ENCODE results near the gene MICB.

MICB gene

DNA sequence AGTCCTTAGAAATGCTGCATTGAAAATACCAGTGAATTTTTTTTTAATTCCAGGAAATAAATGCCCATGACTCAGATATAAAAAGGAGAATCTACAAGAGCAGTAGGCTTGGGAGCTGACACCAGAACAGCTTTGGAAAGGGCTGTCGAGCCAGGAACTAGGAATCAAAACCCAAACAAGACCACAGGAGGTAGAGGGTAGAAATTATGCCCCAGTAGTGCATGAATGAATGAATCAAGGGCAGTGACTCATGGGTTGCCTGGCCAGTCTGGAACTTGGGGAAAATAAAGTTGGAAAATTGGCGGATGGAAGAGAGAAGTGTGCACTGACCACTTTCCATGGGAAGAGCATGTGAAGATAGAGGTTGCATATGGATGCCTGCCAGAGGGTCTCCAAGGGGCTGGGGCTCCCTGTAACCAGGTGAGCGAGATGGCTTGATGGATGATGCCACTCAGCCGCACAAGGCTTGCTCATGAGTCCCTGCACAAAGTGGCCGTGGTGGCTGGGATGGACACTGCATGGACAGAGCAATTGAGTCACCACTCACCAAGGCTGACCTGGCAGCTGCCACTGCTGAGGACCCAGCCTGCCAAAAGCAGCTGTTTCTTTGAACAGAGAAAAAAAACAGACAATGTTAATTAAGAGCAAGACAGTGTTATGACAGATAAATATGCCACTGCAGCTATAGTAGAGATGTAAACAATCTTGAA, 15.7 kb downstream of the MICB start:
- DNase-seq: no peak

DNA sequence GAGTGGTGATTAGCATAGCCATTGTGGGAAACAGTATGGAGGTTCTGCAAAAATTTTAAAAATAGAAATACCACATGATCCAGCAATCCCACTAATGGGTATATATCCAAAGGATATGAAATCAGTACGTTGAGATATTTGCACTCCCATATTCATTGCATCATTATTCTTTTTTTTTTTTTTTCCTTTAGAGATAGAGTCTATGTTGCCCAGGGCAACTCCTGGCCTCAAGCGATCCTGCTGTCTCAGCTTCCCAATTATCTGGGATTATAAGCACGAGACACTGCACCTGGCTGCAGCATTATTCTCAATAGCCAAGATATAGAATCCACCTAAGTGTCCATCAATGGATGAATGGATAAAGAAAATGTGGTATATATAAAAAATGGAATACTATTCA, 23.9 kb downstream of the MICB start:
- DNase-seq: no peak

DNA sequence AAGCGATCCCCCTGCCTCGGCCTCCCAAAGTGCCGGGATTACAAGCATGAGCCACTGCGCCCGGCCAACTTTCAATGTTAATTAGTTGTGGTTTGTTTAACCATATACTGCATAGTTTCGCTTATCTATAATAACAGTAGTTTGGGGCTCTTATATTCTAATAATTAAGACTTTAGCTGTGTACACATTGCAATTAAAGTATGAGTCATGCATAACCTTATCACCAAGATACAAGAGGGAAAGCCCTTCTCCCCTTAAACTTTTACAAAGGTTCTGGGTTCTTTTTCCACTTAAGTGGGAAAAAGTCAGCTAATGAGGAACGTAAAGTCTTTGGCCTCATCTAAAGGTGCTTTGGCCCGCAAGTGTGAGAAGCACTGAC, 27.6 kb downstream of the MICB start:
- DNase-seq: no peak

DNA sequence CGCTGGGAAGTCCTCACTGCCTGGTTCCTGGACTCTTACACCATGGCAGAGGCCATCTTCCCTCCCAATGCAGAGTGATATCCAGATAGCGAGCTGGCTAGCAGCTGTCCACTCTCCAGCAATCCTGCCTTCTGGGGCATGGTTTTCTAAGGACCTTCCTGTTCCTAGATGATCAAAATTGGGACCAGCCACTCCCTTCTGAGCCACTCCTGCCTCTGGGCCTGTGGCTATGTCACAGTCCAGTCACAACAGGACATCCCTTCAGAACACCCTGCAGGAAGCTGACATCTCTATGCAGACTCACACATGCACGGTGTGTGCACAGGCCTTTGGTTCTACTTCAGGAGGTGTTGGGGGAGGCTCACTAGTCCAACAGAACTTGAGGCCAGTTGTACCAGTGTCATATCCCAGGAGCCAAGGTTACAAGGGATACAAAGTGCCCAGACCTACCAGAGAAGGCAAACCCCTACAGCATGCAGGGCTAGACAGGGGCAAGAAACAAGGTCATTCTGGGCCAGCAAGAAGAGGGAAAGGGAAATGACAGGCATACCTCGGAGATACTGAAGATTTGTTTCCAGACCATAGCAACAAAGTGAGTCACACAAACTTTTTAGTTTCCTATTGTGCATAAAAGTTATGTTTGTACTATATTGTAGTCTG, 28.1 kb downstream of the MICB start:
- no peak for DNase-seq

DNA sequence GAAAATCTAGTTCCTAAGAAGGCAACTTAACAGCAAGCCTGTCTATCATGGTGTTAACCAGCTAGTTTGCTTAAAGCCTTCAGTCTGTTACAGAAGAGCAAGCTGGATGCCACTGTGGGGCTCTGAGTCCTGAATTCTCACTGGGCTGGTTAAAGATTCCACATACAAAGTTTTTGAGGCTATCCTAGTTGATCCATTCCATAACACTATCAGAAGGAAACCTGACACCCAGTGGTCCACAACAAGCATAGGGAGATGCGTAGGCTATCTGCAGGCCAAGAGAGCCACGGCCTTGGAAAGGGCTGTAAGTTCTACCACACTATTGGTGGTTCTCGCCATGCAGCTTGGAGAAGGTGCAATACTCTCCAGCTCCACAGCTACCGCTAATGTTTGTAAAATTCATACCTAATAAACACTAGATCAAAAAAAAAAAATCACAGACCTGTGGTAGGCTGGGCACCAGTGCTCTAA, 30.4 kb downstream of the MICB start:
- no peak for DNase-seq

DNA sequence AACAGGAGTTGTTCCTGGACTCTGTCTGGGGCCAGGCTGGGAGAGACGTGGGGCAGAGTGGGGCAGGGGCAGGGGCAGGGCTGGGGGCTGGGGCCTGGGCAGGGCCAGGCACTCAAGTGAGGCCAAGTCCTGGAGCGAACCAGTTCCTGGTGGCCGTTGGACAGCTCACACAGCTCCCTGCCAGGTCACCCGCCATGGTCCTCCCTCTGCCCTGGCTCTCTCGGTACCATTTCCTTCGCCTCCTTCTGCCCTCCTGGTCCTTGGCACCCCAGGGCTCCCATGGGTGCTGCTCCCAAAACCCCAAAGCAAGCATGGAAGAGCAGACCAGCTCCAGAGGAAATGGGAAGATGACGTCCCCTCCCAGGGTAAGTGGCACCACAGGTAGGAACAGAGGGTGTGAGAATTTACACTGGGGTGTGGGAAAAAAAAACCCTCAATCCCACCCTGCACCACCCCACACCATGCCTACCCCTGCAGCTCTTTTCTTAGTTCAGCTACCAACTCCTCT, 30.9 kb downstream of the MICB start, which contains the start of gene MCCD1:
Gene MCCD1, plus strand, starts transcription at position 142 of the 508 bp plus-strand sequence. Its CDS starts 53 bp downstream, at position 195.
- no peak for DNase-seq

DNA sequence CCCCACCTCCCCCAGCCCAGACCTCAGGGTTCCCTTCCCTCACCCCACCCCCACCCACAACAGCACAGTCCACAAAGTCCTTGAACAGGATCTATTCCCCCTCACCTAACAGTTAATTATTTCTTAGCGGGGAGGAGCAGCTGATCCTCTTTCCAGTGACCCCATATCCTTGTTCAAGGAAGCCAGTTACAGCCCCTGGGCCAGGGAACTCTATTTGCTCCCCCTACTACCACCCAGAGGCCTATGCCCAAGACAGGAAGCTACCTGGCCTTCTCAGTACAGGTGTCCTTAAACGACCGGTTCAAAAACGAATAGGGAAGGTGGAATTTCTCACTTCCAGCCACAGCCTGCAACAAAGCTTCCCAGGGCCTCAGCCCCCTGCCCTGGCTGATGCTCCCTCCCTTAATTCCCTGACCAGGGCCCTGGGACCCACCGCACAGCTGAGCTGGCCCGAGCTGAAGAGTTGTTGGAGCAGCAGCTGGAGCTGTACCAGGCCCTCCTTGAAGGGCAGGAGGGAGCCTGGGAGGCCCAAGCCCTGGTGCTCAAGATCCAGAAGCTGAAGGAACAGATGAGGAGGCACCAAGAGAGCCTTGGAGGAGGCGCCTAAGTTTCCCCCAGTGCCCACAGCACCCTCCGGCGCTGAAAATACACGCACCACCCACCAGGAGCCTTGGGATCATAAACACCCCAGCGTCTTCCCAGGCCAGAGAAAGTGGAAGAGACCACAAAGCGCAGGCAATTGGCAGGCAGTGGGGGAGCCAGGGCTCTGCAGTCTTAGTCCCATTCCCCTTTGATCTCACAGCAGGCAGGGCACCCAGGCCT, 31.6 kb downstream of the MICB start:
- no peak for DNase-seq

DNA sequence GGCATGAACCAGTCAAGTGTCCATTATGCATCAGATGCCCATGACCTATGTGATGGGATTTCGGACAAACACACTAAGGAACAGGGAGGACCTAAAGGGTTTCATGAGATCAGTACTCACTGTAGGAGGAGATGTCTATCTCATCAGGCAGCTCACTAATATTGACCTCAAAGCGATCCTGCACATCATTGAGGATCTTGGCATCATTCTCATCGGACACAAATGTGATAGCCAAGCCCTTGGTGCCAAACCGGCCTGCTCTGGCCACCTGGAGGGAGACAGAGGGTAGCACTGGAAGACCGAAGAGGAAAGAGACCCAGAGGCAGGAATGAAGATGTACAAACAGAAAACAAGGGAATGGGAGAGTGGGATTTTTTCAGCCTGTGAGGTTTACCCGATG, 32.7 kb downstream of the MICB start:
- DNase-seq: no peak

DNA sequence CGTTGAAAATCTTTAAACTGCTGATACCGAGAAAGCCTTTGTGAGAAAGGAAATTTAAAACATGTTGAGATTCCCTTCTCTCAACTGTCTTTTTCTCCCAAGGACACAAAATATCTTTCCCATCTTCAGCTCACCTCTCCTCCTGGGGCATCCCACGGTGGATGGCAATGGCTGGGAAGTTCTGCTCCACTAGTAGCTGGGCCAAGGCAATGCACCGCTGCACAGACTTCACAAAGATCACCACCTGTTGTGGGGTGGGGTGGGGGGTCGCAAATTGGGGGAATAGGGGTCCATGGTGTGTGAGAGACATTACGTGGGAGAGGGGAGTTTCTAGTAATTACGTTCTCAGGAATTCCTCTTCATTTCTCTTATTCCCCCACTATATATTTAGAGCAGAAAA, 33.2 kb downstream of the MICB start:
- no peak for DNase-seq

DNA sequence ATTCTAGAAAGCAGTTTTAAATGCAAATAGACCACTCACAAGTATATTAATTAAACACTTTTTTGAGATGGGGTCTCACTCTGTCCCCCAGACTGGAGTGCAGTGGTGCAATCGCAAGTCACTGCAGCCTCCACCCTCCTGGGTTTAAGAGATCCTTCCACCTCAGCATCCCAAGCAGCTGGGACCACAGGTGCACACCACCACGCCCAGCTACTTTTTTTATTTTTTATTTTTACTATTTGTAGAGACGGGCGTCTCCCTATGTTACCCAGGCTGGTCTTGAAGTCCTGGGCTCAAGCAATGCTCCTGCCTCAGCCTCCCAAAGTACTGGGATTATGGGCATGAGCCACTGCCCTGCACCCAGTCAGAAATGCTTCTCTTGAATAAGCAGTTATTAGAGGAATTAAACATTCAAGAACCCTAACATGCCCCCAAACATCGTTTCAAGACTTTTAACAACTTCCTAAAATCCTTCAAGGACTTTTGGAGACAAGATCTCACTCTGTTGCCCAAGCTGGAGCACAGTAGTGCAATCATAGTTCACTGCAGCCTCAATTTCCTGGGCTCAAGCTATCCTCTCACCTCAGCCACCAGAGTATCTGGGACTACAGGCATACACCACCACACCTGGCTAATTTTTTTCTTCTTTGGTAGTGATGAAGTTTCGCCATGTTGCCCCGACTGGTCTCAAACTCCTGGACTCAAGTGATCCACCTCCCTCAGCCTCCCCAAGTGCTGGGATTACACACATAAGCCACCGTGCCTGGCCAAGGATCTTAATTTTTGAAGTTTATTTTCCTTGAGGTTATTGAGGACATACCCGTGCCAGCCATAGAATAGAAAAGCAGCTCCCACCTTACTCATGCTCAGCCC, 34.1 kb downstream of the MICB start:
- no peak for DNase-seq

DNA sequence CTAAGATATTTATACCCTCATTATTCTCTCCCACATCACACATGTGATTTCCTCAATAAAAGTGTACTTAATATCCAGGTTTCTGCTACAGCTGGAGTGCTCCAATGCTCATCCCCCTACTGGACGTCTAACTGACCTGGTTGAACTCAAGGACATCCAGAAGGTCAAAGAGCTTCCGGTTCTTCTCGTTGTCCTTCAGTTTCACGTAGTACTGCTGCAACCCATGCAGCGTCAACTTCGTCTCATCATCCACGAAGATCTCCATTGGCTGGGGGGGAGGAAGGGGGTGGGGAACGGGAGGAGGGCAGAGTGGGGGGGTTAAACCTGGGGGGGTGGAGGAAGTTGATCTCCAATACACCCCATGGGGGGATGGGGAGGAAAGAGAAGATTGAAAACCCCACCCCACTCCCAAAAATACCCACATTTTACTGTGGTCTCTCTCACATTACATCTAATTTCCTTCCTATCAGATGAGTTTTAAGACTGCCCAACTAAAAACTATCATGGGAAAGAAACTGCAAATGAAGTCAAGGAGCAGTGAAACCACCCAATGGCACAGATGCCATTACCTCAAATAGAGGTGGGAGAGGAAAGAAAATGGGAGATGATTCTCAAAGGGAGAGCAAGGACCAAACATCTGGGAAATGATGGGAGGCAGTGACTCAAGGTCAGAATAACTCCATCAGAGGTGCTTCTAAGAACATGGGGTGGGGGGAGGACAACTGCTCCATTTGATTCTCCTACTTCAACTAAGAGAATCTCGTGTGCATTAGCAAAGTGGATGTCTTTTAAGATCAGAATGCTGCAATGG, 34.9 kb downstream of the MICB start:
- no peak for DNase-seq

DNA sequence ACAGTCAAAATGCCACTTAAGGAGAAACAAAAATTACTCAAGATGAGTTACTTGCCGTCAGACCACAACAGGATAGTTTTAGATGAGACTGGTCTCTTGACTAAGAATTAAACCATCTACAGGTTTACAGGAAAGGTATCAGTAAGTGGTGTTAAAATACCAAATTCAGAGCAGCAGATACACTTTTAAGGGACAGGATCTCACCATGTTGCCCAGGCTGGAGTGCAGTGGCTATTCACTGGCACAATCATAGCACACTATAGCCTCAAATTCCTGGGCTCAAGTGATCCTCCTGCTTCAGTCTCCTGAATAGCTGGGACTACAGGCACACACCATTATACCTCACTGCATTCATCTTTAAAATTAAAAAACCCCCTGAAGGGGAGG, 35.5 kb downstream of the MICB start:
- DNase-seq: no peak

DNA sequence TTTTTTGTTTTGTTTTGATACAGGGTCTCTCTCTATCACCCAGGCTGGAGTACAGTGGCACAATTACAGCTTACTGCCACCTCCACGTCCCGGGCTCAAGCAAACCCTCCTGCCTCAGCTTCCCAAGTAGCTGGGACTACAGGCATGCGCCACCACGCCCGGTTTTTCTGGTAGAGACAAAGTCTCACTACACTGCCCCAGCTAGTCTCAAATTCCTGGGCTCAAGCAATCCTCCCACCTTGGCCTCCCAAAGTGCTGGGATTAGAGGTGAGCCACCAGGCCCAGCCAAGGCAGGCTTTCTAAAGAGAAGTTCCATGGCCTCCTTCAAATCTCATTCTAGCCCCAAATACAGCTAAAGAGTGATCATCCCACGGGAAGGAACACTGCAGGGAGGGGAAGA, 36.1 kb downstream of the MICB start:
- no peak for DNase-seq

DNA sequence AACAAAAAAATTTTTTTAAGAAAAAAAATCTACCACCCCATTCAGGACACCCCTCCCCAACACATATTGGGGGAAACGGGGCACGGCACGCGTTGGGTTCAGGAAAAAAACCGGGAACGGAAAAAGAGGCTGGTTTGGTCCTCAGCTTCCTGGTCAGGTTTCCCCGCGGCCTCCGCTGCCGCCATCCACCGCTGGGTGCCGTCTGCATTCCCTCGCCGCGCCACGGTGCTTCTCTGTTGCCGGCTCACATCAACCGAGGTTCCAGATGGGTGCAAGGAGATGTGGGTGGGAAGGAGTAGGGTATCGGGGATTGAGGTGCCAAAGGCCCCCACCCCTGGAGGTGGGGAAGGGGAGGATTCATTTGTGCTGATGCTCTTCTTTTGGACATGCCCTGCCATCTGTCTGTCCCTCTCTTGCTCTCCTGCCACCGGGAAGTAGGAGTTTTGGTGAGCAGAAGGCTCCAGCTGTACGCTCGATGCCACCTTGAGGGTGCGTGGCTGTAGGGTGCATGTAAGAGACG, 36.6 kb downstream of the MICB start:
- no peak for DNase-seq

DNA sequence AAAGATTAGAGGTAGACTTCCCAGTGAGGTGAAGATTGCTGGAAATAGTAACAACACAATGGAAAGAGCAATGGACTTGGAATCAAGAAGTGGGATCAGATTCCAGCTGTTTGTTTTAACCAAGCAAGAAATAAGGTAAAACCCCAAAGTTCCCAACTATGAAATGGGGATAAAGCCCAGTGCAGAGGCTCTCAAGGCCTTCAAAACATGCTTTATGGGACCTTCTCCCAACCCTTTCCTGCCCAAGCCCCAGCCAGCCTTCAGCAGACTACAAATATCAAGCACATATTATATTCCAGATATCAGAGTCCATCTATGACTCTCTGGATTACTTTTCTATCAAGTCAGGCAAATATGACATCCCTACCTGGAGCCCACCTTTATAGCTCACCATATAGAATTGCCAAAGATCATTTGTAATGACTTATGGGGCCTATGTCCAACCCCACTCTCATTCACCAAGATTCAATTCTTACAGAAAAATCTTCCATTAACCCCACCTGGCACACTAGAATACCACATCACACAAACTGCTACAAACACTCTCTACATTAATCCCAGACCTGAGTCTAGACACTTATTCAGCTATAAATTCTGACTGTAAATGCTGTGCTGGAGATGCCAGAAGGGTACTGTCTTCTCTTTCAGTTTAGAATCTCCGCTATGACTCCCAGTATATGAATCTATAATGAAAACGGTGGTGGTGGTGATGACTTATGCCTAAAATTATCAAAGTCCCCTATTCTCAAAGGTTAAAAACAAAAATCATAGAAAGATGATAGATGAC, 37.8 kb downstream of the MICB start:
- DNase-seq: no peak

DNA sequence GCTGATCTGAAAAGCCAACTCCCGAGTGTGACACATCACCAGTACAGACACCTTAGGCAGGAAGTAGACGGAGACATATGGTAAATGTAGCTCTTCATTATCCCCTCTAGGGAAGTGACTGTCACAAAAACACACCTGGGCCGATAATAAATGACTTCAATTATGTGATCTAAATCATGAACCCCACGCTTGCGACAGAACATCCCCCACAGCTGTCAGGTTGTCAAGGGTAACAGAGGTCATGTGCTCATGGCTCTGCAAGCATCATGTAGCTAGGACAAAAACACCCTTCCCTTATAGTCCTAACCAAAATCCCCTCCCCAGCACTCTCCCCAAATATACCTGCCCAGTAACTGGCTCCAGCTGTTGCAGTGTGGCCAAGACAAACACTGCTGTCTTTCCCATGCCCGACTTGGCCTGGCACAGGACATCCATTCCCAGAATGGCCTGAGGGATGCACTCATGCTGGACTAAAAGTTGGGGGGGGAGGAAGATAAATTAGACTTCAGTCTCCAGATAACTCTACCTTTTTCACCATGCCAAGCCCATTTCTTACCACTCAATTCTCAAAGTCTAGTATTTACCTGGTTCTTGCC, 41.0 kb downstream of the MICB start:
- no peak for DNase-seq

DNA sequence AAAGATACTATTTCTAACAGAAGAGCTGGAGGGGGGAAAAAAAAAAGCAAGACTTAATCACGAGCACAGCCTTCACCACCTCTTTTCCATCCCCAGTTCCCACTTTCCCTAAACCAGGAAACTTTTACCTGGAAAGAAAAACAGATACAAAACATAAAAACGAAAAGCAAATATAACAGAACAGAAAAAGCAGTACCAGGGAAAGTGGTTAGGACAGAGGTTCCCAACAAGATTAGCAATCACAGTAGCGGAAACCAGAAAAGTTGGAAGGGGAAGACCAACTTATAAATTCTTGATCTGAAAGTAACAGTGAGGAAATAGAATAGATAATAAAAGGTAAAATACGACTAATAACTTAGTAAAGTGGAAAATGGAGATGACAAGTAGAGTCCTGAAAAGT, 42.7 kb downstream of the MICB start:
- DNase-seq: no peak

DNA sequence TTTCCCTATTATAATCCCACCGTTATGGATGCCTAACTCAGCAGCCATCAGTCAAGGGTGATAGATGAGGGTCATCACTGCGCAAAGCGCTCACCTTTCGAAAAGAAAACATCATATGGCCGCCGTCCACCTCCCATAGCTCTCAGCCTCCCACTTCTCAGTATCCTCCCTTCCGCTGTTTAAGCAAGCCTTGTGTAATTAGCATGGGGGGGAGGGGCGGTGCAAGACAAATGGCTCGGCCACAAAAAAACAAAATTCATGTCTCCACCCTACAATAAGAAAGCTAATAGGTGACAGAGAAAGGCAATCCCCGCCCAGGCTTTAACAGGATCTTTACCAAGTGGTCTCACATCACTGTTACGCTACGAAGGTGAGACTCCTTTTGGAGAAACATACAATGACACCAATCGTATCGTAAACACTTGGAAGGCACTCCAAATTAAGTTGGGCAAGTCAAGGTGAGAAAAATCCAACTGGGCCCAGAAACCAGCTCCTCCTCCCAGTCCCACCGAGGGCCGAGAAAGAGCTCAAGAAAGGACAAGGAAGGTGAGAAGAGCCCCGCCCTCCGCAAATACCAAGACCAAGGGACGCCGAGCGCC, 43.2 kb downstream of the MICB start:
- peak; percentile 70 for DNase-seq

DNA sequence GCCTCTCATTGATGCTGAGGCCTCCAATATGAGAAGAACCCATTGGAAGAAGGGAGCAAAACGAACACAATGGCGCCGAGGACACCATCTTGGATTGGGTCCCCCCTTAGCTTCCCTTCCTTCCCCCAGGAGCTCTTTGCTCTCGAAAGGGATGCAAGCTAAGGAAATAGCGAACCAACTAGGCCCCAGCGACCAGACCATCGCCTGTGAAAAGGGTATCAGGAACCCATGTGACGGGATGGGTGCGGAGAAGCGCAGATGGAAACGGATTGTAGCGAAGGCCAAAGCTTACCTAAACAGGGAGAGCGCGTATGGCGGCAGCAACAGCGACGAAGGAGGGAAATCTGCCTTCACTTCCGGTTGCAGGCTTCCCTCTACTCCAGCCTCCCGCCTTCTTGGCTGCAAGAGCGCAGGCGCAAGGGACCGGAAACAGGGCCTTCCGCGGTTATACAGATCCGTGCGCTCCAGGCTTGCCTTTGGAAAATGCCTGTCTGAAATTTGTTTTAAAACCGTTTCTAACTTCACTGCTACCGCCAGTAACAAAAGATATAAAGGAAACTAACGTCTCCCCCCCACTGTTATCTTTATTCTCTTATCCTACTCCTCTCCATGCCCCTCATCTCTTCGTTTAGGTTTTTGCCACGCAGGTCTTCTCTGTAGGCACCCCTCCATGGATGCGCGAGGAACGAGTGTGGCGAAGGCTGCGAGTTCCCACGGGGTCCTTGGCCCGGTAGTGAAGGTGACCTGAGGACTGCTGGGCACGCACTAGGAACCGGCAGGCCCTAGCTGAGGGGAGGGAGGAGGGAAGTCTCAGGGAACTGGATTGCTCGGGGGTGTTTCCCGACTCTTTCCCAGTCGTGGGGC, 43.9 kb downstream of the MICB start, which contains the start of gene DDX39B:
Gene DDX39B, minus strand, starts transcription at position 346 of the 864 bp plus-strand sequence. CDS start 1,471 bp downstream, outside the sequence.
- DNase-seq: peak; percentile 95

All from CD4-positive, alpha-beta T cell treated with Interferon gamma for 1 hour (primary cell).